ENCODE measurements around the gene TRIM9.
"Not testable (repeated sequence)": the region's sequence is repeated elsewhere in the genome, so short reads cannot be mapped to it uniquely, and the experiment has no call there.

TRIM9 gene

DNA sequence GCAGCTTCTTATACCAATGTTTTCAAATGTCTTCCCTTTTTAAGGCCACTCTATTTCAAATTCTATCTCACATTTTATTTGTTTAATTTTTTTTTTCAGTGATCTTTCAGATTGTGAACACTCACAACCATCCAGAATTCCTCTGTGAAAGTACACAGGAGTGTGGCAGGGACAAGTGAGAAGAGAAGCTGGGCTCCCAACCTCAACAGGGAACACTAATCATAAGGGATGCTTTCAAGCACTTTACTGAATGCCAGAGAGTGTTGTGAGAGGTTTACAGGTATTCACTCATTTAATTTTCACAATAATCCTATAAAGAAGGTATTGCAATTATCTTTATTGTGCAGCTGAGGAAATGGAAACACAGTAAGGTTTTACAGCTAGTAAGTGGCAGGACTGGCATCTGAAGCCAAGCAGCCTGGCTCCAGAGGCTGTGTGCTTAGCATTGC, 90.5 kb downstream of the TRIM9 start:
- DNase-seq (ENCODE audit: low read depth): no peak

DNA sequence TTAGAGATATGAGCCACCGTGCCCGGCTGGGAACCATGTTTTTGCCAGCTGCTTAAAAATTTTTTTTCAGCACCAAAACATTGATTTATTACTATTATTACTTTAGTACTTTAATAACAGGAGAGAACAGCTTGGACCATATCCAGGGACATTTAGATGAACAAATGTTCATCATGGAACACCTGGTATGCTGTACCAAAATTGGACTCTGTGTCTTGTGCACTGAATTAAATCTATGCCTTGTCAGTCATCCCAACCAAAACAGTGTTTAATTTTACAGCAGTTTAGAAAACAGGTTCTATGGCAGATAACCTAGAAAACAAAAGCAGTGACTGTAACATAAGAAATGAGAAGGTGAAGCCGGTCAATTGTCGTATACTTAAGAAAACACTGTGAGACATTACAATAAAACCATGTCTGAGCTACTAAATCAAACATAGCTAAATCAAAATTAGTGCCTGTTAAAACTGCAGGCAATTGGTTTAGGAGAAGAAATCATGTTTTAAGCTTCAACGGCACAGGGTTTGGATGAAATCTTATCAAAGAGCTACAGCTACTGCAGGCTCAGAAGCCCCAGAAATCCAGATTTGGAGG, 92.4 kb downstream of the TRIM9 start:
- no peak for DNase-seq (ENCODE audit: low read depth)

DNA sequence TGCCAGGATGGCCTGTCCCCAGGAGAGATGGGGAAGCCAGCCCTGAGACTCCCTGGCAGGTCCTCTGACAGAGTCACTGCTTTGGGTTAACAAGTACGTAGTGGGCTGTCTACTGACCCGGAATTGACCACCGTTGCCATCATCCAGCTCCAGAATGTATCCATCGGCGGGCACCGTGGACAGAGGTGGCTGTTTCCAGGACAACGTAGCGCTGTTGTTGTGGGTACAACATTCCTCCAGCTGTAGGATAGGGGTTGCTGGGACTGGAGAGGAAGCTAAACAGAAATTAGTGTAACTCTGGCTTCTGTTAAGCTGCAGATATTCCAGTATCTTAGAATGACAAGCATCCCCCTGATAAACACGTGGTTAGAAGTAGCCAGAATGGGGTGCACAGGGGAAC, 94.3 kb downstream of the TRIM9 start:
- no peak for DNase-seq (ENCODE audit: low read depth)

DNA sequence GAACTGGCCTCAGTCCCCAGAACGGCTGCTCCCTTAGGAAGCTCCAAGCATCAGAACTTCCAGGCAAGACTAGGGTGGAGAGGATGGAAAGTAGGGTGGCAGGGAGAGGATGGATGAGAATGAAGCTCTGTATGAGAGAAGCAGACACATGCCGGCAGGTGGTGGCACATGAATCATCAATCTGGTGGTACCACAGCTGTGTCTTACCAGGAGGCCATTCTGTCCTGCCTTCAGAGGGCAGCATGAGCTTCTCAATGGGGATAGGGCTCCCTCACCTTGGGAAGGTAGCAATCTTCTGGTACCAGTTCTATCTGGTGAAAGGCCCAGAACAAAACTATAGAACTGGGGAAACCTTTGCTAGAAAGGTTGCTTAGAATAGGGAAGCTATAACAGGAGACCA, 95.2 kb downstream of the TRIM9 start:
- no peak for DNase-seq (ENCODE audit: low read depth)

DNA sequence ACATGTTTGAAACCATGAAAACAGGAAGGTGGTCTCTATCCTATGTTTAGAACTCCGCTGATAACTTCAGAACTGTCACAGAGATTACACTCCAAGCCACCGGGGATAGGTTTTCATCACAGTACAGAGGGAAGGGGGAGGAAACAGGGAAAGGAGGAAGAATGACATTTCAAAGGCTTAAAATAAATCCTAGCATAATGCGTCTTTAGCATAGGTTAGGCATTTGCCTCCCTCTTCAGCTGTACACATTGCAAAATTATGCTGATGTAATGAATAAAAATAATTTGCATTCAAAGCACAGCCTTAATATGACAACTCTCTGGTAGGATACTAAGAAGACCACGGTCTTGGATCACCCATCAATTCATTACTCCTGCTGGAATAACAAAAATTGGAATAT, 96.3 kb downstream of the TRIM9 start:
- no peak for DNase-seq (ENCODE audit: low read depth)

DNA sequence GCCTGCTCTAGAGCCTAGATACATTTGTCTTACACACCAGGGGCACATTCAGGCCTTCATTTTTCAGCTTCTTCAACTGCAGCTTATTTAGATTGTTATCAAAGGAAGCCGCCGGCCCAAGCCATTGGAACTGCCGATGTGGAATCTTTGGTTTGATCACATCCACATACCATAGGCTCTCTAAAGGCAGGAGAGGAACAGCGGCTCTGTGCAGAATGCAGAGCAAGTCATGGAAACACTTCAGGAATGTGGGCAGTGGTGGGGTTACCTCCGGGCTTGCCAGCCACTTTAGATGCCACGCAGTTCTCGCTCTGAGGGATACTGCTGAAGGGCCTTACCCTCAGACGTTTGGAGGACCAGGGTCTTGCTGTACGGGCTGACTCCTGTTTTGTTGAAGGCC, 97.2 kb downstream of the TRIM9 start:
- no peak for DNase-seq (ENCODE audit: low read depth)

DNA sequence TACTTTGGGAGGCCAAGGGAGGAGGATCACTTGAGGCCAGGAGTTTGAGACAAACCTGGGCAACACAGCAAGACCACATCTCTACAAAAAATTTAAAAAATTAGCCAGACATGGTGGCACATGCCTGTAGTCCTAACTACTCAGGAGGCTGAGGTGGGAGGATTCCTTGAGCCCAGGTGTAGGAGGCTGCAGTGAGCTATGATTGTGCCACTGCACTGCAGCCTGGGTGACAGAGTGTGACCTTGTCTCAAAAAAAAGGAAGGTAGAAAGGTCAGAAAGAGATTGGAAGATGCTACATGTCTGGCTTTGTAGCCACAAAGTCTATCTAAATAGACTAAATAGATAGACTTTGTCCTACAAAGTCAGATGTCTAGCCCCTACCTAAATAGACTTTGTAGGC, 100.7 kb downstream of the TRIM9 start:
- not testable (repeated sequence) for DNase-seq (ENCODE audit: low read depth)

DNA sequence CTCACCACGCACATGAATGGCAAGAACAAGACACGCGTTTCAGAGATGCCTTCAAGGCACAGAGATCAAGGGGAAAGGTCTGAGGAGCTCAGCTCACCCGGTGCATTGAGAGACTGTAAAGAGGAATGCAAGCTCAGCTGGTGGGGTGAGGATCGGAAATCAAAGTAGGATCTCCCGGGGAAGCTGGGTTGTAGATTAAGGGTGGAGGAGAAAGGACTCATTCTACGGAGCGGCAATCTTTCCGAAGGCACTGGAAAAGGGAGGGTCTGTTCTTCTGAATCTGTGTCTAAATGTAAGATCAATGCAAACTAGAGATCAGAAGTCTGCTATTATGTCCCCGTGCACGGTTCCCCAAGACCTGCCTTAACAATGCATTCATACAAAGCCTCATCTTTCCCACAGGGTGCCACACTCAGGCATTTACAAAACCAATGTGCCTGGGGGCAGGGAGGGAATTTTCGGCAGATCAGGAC, 109.0 kb downstream of the TRIM9 start:
- DNase-seq (ENCODE audit: low read depth): no peak

DNA sequence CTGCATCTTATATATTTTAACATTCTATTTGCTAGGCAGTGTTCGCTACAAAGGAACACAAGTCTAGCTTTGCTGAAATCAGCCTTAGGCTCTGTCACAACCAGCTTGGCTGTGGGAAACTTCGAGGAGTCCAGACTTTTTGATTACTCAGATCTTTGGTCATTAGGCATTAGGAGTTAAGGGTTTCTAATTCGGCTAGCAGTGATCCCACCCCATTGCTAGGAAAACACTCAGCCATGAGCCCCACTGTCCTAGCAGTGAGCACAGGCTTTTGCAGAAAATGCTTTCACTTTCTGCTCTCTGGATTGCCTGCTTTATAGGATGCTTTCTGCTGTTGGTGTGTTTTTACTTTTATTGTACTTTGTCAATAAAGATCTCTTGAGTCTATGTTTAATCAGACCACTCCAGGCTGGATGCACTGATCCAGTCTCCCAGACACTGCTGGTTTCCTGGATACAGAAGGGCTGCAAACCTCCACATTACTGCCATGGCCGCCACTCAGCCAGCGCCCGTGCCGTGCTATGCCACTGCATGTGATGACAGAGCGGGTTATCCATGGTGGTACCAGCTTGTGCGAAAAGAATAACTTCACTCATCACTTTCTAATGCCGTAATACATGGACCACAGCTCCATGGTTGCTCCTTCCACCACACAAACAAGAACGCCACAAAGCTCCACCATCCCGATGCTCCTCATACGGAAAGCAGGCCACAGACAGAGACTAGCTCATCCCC, 109.6 kb downstream of the TRIM9 start:
- no peak for DNase-seq (ENCODE audit: low read depth)

DNA sequence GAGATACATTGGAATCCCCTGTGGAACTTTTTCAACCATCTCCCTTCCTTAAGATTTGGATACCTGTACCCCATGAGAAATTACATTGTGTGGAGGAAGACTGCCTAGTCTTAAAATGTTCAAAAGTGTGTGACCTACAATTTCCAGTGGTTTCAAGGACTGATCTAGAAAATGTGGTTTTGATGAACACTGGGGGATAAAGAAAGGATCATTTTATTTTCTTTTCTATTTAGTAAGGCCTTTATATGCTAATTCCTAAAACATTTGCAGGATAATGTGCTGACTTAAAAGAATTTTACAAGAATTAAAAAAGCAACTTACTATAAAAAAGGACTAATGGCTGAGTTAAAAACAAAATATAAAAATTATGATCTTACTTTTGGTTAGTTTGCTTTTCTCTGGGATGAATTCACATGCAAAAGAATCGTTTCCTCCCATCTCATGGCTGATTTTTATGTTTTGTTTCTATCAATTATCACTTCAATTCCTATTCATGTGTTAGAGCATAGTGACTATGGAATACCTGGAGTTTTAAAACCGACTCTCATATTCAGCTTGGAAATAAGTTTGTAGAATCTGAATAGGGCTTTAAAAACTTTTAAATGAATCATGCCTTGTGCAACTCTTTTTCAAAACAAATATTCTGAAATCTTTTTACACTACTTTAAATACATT, 110.7 kb downstream of the TRIM9 start:
- DNase-seq (ENCODE audit: low read depth): no peak

DNA sequence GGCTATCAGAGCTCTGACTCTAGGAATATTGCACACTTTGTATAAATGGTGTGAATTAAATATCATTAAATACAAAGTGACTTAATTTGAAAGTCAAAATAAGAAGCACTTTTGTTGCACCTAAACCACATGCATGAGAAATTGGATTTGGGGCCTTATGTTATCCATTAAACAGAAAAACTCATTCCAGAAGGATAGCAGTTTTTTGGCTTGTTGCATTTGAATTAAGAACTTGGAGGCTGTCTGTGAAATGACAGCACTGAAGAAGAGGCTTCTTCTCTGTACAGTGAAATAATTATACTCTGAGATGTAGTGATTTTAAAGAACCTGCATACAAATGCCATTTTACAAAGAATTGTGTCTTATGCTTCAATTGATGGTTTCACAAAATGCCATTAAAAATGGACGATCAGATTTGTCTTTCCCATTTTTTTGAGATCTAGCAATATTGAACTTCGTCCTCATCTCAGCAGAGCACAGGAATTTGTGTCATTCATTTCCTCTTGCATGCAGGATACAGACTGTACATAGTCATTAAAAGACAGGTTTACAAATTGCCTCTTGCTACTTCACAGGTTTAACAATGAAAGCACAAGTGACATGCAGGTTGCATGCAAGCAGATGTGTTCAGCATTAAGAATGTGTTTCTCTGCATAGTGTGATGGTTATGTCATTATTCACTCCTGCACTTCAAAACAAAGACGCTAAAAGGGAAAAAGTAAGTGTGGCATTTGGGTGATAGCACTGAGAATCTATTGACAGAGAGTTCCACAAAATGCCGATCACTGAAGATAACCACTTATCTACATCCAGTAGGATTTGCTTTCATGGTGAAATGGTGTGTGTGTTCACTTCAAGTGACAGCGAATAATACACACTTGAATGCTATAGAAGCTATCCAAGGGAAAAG, 114.7 kb downstream of the TRIM9 start:
- no peak for DNase-seq (ENCODE audit: low read depth)

DNA sequence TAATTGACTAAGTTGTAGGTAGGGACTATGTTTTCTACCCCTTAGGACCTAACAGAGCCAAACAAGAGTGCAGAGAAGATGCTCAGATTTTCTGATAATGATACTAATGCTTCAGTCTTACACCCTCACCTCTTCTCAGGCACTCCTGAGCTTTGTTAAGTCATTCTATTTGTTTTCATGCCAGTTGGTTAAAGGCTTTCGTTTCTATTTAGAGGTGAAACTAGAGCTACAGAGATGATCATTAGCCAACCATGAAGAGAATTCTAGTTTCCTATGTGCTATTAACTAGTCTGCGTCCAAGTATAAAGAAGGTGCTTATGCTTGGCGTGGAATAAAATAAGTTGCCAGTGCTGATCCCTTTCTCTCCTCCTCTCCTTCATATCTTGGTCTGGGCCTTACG, 116.0 kb downstream of the TRIM9 start:
- DNase-seq (ENCODE audit: low read depth): no peak

DNA sequence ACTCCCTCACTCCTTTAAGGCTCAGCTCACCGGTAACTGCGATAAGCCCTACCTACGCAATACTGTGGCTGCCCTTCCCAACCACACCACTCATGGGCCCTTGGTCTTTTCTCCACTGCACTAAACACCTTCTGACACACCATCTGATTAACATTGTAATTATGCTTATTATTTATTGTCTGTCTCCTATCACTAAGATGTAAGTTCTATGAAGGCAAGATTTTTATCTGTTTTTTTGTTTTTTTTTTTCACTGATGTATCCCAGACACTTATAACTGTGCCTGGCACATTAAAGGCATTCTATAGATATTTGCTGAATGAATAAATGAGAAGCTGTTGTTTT, 116.4 kb downstream of the TRIM9 start:
- DNase-seq (ENCODE audit: low read depth): no peak

DNA sequence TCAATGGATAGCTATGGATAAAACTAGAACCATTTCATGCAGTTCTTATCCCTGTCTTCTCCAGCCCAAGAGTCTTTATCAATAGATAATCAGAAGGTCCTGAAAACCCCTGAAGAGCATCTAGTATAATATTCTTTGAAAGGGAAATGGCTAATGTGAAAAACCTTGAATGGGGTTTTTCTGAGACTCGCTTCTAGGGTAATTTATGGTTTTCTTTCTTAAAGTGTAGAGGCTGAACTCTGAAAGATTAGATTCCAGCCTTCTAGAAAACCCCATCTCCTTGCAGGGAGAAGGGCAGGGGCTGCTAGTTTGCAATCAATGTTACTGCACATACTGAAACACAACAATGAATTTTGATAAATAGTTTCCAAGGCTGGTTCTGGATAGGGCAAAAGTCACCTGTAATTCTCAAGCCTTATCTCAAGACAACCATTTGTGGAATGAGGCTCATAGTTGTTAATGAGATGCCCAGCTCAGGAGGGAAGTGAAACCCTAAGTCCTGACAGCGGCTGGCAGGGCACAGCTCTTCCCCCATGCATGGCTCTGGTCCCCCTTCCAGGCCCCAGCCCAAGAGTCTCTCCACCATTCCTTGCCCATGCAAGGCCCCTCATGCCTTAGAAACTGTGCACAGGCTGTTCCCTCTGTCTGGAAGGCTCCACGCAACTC, 116.9 kb downstream of the TRIM9 start:
- DNase-seq (ENCODE audit: low read depth): no peak

DNA sequence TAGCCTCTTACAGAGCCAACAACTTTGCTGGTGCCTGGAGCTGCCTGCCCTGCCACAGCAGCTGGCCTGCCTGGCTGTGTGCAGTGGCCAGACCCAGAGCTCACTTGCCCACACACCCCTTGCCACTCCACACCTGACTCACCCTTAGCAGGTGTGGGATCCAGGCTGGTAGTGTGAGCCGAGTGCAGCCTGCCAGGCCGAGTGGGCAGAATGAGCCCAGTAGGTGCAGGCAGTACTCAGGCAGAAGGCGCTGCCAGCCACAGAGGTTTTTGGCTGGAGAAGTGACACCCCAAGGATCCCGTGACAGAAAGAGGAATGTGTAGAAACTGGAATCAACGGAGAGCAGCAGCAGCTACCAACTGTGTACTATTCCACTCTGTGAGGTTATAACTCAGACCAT, 120.8 kb downstream of the TRIM9 start:
- no peak for DNase-seq (ENCODE audit: low read depth)

DNA sequence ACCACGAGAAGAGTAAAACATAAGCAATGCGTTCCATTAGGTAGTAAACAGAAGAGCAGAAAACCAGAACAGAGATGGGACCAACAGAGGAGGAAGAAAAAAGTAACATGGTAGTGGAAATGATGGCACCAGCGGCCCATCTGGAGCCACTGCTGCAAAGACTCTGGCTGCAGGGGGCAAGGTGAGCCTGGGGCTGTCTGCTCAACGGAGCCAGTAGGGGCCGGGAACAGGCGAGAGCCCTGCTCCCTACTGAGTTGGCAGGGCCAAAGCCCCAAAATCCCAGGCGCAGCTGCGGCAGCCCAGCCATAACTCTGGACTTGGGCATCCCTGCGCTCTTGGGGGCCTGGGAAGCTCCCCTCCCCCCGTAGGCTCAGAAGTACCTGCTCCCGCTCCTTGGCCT, 122.2 kb downstream of the TRIM9 start:
- DNase-seq (ENCODE audit: low read depth): no peak

DNA sequence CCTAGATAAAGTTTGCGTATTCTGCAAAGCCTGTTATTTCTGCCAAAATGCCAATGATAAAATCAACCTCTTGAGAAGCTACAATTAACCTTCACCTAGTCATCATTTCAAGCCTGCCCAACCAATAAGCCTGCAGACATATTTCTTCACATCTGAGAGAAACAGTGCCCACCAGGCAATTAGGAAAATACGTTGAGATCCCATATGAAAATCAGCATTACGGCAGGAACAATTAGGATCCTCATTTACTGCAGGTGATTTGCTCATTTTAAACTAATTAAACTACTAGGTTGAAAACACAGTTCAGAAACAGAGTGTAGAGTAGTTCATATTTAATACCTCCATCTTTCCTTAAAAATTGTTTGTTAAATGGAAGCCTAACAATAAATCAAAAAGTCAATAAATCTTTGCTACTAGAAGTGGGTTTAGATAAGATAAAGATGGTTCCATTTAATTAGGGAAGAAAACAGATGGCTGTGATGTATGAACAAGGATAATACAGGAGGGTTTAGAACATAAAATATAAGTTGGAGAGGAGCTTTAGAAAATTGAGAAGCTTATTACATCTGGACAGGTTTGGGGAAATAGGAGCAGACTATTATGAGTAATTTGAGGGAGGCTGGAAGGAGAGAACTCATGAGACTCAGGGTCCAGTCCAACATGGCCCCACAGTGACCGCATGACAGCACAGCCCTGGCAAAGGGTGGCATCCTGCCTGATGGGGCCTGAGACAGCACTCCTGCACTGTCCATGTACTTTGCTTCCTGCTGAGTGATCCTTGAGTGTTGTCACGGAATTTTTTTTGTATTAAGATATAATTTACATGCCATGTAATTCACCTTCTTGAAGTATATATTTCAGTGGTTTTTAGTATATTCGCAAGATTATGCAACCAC, 123.8 kb downstream of the TRIM9 start:
- DNase-seq (ENCODE audit: low read depth): no peak

DNA sequence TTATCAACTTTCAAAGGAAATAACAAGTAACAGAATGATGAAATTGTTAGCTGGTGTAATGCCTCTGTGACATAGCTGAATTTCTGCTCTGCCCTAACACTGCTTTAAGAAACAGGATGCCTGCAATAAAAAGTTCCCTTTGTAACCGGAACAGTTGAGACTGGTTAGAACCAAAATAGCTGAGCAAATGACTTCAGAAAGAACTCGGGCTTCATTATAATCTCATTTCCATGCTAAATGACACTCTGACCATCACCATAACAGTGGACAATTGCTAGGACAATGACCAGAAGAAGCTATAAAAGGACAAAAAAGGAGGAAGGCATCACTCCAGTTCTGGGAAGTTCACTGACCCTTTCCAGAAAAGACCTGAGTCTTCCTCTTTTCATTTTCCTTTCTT, 127.1 kb downstream of the TRIM9 start:
- DNase-seq (ENCODE audit: low read depth): no peak

DNA sequence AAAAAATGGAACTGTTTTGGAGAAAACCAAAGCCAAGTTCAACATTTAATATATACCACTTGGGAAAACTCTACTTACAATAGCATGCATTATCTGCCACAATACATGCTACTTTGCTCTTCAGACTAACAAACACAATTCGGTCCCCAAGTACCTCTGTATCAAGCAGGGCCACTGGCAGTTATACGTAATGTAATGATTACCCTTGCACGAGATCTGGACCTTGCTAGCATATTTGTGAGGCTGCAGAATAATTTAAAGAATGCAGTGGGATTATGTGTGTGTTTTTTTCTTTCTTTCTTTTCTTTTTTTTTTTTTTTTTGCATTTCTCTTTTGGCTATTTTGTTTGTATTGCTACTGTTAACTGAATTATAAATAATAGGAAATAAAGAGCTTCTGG, 127.8 kb downstream of the TRIM9 start:
- no peak for DNase-seq (ENCODE audit: low read depth)

DNA sequence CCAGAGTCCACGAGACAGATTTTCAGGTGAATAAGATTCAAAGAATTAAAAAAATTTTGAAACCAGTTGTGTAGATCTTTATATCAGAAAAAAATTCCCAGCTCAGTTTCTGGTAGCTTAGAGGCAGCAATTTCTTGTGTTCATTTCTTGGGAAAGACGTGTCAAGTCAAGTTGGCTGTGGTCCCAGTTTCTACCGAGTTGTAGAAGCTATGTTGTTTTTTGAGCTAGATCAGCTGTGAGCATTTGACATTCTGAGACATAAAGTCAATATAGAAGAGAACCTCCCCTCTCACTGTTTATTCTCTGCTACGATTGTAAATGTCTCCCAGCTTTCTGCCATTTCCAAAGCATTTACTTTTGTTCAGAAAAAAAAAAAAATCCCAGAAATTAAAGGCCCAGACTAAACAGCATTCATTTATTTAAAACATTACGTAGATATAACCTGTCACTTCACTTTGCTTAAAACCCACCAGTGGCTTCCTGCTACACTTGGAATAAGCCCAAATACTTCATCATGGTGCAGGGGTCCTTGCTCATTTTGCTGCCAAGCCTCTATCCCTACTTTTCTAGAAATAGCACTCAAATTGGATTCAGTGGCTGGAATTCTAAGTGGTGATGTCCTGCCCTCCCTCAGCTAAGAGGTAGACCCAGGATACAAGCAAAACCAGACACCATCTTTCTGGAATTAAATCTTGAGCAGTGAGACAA, 130.1 kb downstream of the TRIM9 start:
- DNase-seq (ENCODE audit: low read depth): peak; percentile 67
